ENCODE data around the gene LPAR3. TPM values are rescaled to one million over a fixed set of nuclear protein-coding genes. Genes with fewer than 3 reads are reported as not detected.

The LPAR3 gene
- polyA plus RNA-seq, 4 donors, result 0.12 to 0.13 TPM; not detected in 2

DNA sequence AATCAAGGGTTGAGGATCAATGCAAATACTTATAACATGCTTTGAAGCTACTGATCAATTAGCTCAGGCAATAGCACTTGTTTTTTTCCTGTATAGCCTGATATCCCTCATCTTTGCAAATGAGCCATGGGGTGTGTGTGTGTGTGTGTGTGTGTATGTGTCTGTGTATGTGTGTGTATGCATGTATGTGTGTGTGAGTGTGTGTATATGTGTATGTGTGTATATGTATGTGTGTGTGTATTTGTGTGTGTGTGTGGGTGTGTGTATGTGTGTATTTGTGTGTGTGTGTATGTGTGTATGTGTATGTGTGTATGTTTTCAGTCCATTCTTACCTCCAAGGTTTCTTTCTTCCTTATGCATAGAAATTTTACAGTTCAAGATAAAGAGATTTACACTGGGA, 124.4 kb downstream of the LPAR3 start:
- DNase-seq, result no peak
- no peak for FAIRE-seq
- H3K27me3 ChIP-seq (ENCODE audit: control insufficient read depth in 3 of 3, insufficient read depth in 3 of 3, low read length in 3 of 3), result peaks cover 0 to 12% (median 0%) of the 10 kb centered on the region in 3 donors
- H3K36me3 ChIP-seq (ENCODE audit: control insufficient read depth in 3 of 3, insufficient read depth in 2 of 3, low read depth in 1 of 3, low read length in 3 of 3), result no peaks in the 10 kb centered on the region
- no peaks in the 10 kb centered on the region for H3K9me3 ChIP-seq (ENCODE audit: control insufficient read depth in 2 of 2, insufficient read depth in 1 of 2, low read depth in 1 of 2, low read length in 1 of 2)
- no peak overlapping the region for H3K4me3 ChIP-seq (ENCODE audit: low read depth in 1 of 3, low read length in 3 of 3)
- H3K27ac ChIP-seq (ENCODE audit: low read depth in 1 of 3, low read length in 2 of 3), result no peak overlapping the region
- peaks cover 0 to 7% (median 0%) of the 10 kb centered on the region in 3 donors for H3K4me1 ChIP-seq (ENCODE audit: control insufficient read depth in 3 of 3, insufficient read depth in 2 of 3, low read depth in 1 of 3, low read length in 2 of 3)

- Histone ChIP-seq H3K27ac (ENCODE audit: low read depth in 1 of 3, low read length in 2 of 3) (no peak overlapping the region), H3K36me3 (ENCODE audit: control insufficient read depth in 3 of 3, insufficient read depth in 2 of 3, low read depth in 1 of 3, low read length in 3 of 3) (no peaks in the 10 kb centered on the region), H3K4me1 (ENCODE audit: control insufficient read depth in 3 of 3, insufficient read depth in 2 of 3, low read depth in 1 of 3, low read length in 2 of 3) (no peaks in the 10 kb centered on the region), H3K4me3 (ENCODE audit: low read depth in 1 of 3, low read length in 3 of 3) (no peak overlapping the region), H3K9me3 (ENCODE audit: control insufficient read depth in 2 of 2, insufficient read depth in 1 of 2, low read depth in 1 of 2, low read length in 1 of 2) (peaks cover 0 to 4% of the 10 kb centered on the region in 2 donors), H3K27me3 (ENCODE audit: control insufficient read depth in 3 of 3, insufficient read depth in 3 of 3, low read length in 3 of 3) (peaks cover 0 to 12% (median 0%) of the 10 kb centered on the region in 3 donors)
- FAIRE-seq, result no peak
- 63 to 71% (median 69%) methylated on average over 13 of the region's 13 CpGs for WGBS, 3 donors
- no peak for DNase-seq
These were observed 128.9 kb downstream of the LPAR3 start for GRCh38 chr1:84763912-84764680.

DNA sequence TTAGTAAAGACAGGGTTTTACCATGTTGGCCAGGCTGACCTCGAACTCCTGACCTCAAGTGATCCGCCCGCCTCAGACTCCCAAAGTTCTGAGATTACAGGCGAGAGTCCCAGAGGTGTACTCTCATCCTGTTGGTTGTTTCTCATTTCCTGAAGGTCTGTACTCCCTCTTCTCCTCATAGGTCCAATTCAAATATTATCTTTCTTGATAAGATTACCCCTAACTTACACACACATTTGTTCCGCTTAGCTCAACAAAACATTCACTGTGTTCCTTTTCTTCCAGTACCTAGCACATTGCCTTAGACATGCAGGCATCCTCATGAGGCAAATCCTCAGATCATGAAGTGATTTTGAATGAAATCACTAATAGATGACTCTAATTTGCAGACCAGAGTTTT, 130.3 kb downstream of the LPAR3 start:
- Histone ChIP-seq H3K4me3 (ENCODE audit: low read depth in 1 of 3, low read length in 3 of 3) (no peak overlapping the region), H3K9me3 (ENCODE audit: control insufficient read depth in 2 of 2, insufficient read depth in 1 of 2, low read depth in 1 of 2, low read length in 1 of 2) (peaks cover 0 to 4% of the 10 kb centered on the region in 2 donors), H3K36me3 (ENCODE audit: control insufficient read depth in 3 of 3, insufficient read depth in 2 of 3, low read depth in 1 of 3, low read length in 3 of 3) (no peaks in the 10 kb centered on the region), H3K27me3 (ENCODE audit: control insufficient read depth in 3 of 3, insufficient read depth in 3 of 3, low read length in 3 of 3) (peaks cover 0 to 12% (median 0%) of the 10 kb centered on the region in 3 donors), H3K27ac (ENCODE audit: low read depth in 1 of 3, low read length in 2 of 3) (no peak overlapping the region), H3K4me1 (ENCODE audit: control insufficient read depth in 3 of 3, insufficient read depth in 2 of 3, low read depth in 1 of 3, low read length in 2 of 3) (no peaks in the 10 kb centered on the region)
- DNase-seq, result peak in 1 of 2 donors; percentile 7
- WGBS, 3 donors, result 23 to 61% (median 26%) methylated on average over 5 of the region's 5 CpGs
- FAIRE-seq, result no peak

Other genes with a start within 250 kb of the LPAR3 start
- gene SSX2IP, start 202.7 kb downstream of the LPAR3 start, polyA plus RNA-seq, result 10 to 100 TPM in 3 of 4 donors, 1 to 10 TPM in 1; 5.7 to 55.3 (median 13.6) TPM
- 1 to 10 TPM in 2 of 4 donors, under 1 TPM in 2; 0.67 to 2.5 (median 1.2) TPM for gene MCOLN2, start 103.9 kb upstream of the LPAR3 start, polyA plus RNA-seq
- gene MCOLN3, start 155.3 kb upstream of the LPAR3 start, polyA plus RNA-seq, result 100 to 1,000 TPM in 1 of 4 donors, 1 to 10 TPM in 3; 1.2 to 192 (median 2.6) TPM